ENCODE data around the gene ZDHHC7.
"Not testable (repeated sequence)": the region's sequence is repeated elsewhere in the genome, so short reads cannot be mapped to it uniquely, and the experiment has no call there.

Gene ZDHHC7

GRCh38 chr16:84959784-84960417 is 51.4 kb downstream of the ZDHHC7 start:
- no peak for DNase-seq

DNA sequence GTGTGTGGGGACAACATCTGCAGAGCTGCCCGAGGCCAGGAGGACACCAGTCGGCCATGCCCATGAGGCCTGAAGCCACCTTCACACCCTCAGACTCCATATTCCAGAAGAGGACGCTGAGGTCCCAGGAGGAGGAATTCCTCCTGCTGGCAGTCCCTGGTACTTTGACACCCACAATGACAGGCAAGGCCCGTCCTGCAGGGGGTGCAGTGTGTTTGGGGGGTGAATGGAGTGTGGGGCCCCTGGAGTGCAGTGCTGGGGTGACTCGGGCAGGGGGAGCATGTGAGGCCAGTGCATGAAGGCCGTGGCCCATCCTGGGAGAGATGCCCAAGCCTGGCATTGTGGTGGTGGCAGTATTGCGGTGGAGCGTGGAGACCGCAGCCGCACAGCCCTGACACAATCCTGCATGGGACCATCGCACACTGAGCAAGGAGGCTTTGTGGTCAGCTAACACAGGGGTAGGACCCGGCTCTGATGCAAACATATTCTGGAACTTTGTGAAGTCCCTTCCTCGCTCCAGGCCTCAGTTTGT is 52.2 kb downstream of the ZDHHC7 start:
- DNase-seq = no peak

DNA sequence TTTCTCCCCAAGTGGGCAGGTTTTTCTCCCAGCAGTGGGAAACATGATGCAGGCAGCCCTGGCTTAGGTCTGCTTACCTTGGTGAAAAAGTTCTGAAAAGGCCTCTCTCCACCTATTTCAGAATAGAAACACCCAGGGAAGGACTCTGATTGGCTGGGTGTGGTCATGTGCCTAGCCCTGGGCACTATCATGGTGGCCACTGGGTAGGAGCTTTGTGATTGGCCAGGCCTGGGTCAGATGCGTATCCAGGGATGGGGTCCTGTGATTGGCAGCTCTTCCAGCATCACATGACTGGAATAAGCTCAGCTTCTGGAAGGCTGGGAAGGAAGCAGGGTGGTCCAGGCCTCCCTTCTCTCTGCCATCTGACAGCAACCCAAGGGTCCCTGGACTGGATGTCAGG is 53.5 kb downstream of the ZDHHC7 start:
- no peak for DNase-seq

DNA sequence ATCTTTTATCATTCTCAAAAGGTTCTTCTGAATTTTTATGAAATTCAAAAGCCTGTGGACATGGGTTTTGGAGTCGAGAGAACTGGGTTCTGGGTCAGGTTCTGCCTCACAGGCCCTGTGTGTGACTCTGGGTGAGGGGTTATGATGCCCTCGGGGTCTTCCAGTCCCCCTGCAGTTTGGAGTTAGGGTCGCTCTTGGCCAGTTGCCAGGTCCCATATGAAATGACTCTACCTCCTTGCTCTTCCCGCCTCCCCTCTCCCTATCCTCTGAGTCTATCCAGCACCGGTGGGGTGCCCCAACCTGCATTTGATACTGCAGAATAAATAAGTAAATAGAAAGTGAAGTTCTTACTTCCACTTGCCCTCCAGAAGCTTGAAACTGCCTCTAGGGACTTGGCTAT is 54.1 kb downstream of the ZDHHC7 start:
- DNase-seq = no peak

DNA sequence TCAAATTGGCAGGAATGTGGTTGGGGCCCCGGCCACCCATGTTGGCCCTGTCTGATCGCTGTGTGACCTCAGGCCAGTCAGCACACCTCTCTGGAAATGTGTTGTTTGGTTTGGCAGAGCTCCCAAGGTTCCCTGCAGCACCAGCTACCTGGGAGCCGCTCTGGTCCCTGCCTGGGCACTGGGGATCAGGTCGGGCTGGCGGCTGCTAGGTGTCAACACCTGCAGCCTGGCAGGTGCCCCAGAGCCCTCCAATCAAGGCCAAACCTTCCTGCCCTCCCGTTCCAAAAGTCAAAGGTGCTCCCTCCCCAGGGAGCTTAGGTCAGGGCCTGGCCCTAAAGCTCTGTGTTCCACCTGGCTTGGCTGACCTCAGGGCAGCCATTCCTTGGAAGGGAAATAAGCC is 55.9 kb downstream of the ZDHHC7 start:
- DNase-seq = no peak

DNA sequence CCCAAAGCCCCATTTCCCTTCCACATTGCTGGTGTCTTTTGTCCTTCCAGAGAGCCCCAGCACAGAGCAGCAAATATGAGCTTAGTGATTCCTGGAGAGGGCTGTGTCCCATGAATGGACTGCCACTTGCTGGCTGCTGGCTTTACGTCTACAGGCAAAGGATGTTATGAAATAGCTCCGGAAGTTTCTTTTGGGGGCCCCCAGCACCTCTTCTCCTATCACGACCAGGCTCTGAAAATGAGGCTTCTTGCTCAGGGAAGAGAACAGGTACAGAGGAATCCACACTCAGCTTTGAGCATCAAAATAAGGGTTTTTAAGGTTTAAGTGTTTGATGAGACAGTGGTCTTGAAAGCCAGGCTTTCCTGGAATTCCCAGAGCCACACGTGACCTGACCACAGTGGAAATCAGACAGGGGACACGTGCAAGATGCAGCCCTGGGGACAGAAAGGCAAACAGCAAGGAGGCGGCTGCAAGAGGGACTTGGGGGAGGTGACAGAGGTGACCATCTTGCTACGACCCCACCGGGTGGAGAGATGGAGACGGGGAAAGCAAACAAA is 58.1 kb downstream of the ZDHHC7 start:
- no peak for DNase-seq

DNA sequence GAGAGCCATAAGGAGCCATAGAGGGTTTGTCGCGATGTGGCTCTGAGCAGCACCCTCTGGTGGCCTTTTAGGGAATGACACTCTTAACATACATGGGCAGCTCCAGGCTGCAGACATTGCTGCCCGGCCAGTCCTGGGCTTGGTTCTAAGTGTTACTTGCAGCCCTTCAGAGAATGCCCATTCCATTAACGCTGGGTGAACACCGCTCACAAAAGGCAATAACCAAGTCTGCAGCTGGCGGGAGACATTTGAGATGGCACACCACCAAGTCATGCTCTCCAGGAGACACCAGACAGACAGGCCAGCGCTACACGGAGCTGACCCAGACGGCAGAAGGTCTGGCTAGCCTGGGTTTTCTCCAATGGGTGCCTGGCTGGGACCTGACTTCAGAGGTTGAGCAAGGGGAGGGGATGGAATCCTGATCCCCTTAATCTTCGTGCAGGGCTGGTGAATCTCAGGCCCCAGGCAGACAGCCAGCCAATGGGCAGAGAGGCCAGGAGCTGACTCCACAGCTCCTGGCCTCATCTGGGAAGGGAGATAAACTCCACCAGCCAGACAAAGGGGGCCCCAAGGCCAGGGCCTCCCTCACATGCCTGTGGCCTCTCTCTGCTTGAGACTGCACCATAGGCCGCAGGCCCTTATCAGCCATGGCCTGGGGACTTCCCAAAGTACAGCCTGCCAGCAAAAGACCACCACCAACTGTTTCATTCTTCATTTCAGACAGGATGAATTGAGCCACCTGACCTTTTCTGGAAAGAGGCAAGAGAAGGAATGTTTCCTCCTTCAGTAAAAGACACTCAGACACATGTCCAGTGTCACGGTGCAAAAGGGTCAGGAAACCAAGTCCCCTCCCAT is 58.8 kb downstream of the ZDHHC7 start:
- DNase-seq = peak; percentile 27 to 71 (median 61)

GRCh38 chr16:84950906-84951305 is 60.4 kb downstream of the ZDHHC7 start:
- DNase-seq = peak in 2 of 5 donors; percentile 11 to 19

GRCh38 chr16:84949772-84950436 is 61.4 kb downstream of the ZDHHC7 start:
- no peak for DNase-seq

DNA sequence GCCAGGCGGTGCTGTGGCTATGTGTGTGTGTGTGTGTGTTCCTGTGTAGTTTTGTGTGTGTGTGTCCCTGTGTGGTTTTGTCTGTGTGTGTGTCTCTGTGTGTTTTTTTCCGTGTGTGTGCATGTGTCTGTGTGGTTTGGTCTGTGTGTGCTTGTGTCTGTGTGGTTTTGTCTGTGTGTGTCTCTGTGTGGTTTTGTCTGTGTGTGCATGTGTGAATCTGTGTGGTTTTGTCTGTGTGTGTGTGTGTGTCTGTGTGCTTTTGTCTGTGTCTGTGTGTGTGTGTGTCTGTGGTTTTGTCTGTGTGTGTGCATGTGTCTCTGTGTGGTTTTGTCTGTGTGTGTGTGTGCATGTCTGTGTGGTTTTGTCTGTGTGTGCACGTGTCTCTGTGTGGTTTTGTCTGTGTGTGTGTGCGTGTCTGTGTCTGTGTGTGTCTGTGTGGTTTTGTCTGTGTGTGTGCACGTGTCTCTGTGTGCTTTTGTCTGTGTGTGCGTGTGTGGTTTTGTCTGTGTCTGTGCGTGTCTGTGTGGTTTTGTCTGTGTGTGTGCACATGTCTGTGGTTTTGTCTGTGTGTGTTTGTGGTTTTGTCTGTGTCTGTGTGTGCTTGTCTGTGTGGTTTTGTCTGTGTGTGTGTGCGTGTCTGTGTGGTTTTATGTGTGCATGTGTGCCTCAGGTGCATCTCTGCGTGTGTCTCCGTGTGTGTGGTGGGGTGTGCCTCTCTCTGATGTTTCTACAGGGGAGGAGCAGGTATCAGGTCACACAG is 62.3 kb downstream of the ZDHHC7 start:
- DNase-seq = no peak

DNA sequence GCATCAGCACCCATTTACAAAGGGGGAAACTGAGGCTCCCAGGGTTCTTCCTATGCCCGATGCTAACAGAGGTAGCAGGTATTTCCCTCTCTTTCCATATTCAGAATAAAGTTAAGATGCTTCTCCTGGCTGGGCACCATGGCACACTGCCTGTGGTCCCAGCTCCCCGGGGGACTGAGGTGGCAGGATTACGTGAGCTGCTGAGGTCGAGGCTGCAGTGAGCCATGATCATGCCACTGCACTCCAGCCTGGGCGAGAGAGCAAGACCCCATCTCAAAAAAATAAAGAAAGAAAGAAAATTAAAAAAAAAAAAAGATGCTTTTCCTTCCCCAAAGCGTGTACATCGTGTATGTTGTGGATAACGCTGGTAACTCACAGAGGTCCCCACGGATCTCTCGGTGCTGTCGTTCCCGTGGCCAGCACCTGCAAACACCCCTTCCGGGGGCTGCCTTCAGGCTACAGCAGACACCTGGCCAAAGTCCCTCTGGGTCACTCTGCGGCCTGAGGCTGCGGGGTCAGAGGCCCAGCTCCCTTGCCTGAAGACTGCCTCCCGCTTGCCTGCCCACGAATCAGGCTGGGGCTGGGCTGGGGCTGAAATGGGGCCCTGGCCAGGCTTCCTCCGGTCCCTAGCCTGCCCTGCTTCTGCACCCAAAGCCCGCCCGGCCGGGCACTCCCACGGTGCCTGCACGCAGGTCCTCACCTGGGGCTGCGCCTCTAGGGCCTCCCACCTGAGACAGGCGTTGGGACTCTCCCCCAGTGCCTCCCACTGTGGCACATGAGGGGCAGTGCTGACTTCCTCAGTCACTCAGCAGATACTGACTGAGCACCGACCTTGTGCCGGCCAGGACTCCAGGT is 63.1 kb downstream of the ZDHHC7 start:
- DNase-seq = no peak

- no peak for DNase-seq
Measured at GRCh38 chr16:84947022-84947421, 64.3 kb downstream of the ZDHHC7 start.

GRCh38 chr16:84943620-84944019 is 67.7 kb downstream of the ZDHHC7 start:
- DNase-seq = no peak

DNA sequence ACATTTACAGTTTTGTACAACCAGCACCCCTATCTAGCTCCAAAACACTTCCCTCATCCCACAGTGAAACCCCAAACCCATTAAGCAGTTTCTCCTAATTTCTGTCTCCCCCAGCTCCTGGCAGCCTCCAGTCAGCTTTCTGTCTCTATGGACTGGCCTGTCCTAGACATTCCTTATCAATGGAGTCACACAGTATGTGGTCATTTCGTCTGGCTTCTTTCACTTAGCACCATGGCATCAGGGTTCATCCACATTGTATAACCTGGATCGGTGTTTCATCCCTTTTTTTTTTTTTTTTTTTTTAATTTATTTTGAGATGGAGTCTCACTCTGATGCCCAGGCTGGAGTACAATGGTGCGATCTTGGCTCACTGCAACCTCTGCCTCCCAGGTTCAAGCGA is 68.5 kb downstream of the ZDHHC7 start:
- no peak for DNase-seq

DNA sequence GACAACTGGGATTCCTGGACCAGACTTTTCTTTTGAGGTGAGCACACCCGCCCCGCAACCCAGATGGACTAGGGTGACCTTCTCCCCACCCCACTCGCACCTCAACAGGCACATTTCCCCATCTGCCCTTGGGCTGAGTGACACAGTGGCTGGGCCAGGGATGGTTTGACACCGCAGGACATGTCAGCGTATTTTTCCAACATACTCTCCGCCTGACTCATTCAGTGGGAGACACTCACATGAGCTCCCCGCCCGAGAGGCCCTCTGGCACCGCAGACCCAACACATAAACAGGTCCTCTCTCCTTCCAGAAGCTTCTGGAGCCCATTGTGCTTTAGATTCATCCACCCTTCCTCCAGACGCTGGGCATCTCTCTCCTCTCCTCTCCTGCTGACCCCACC is 69.4 kb downstream of the ZDHHC7 start:
- no peak for DNase-seq

DNA sequence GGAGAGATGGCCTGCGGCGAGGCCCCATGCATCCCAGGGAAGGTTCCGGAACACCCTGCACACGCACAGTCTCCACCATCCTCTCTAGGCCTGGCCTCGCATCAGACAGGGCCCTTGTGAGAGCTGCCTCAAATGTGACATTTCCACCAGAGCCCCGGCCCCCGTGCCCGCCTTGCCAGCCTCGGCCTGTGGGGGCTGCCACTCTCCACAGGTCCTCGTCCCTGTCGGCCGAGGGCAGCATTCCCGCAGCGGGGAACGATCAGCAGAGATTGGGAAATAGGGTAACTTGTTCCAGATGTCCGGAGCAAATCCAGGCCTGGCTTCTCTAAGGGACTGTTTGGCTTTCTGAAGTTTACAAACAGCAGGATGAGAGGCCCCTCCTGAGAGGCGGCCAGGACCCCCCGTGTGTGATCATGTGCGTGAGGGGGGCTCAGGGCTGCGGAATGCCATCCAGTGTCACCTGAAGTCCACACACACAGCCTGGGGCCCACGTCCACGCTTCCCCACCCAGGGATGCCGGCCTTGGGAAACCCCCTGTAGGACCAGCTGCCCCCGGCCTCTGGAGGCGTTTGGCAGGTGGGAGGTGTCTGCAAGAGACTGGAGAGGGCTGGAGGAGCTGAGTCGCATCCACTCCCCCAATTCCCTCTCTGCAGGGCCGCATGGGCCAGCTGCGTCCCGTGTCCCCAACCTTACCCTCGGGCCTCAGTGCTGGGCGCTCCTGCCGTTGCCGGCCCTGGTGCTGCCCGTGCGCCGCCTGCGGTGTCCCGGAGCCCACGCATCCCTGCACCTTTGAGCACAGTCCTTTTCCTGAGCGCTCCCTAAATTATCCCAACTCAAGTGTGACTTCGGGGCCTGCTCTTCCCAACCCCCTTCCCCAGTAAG is 70.4 kb downstream of the ZDHHC7 start:
- DNase-seq = no peak

DNA sequence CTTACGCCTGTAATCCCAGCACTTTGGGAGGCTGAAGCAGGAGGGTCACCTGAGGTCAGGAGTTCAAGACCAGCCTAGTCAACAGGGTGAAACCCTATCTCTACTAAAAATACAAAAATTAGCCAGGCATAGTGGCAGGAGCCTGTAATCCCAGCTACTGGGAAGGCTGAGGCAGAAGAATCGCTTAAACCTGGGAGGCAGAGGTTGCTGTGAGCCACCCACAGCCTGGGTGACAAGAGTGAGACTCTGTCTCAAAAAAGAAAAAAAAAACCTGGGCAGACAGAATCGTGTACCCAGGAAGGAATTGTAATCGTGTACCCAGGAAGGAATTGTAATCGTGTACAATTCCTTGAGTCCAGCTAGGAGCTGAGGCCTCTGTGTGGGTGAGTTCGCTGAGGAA is 72.7 kb downstream of the ZDHHC7 start:
- DNase-seq = not testable (repeated sequence)

GRCh38 chr16:84937196-84938005 is 73.9 kb downstream of the ZDHHC7 start:
- no peak for DNase-seq
